Fibroblast of lung (primary cell): ENCODE data around the gene UBE2L3.
"Not testable (repeated sequence)": the region's sequence is repeated elsewhere in the genome, so short reads cannot be mapped to it uniquely, and the experiment has no call there.

Experiments
- EZH2 ChIP-seq: IDR thresholded peaks from 2 replicates; pipeline ENCODE4 v1.5.1; 2012; ENCODE audit warnings: low read length, control low read depth, mild to moderate bottlenecking; ENCODE audit errors: missing control alignments
- TF ChIP-seq, protein P1 (sequence below), 2 donors: IDR thresholded peaks in 1 of 2; conservative IDR thresholded peaks in 1 of 2; 1 replicate in 1 of 2; 2 replicates in 1 of 2; pipeline ENCODE4 v1.5.1; 2011 to 2012; ENCODE audit warnings: low read length in 2 of 2, control low read depth in 1 of 2, inconsistent platforms in 1 of 2, low read depth in 1 of 2, mild to moderate bottlenecking in 1 of 2

- TF ChIP-seq, protein P1, sequence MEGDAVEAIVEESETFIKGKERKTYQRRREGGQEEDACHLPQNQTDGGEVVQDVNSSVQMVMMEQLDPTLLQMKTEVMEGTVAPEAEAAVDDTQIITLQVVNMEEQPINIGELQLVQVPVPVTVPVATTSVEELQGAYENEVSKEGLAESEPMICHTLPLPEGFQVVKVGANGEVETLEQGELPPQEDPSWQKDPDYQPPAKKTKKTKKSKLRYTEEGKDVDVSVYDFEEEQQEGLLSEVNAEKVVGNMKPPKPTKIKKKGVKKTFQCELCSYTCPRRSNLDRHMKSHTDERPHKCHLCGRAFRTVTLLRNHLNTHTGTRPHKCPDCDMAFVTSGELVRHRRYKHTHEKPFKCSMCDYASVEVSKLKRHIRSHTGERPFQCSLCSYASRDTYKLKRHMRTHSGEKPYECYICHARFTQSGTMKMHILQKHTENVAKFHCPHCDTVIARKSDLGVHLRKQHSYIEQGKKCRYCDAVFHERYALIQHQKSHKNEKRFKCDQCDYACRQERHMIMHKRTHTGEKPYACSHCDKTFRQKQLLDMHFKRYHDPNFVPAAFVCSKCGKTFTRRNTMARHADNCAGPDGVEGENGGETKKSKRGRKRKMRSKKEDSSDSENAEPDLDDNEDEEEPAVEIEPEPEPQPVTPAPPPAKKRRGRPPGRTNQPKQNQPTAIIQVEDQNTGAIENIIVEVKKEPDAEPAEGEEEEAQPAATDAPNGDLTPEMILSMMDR (conservative IDR thresholded peaks at IDR 0.05 in 1 of 2, IDR thresholded peaks at IDR 0.05 in 1 of 2; ENCODE audit: low read depth in 1 of 2, low read length in 2 of 2), result not testable (repeated sequence)
- not testable (repeated sequence) for TF ChIP-seq EZH2
These were observed 6.9 kb upstream of the UBE2L3 start for GRCh38 chr22:21560657-21561056.
